TTC549 (cell line): Measurements from ENCODE around the gene OTUB1.

Experiments used
- FAIRE-seq: peaks from 2 replicates; lab custom pipeline; 2012; peaks lifted over from hg19 to GRCh38; lab: Jason Lieb, UNC

OTUB1 gene

GRCh38 chr11:64023712-64024710 is 37.8 kb downstream of the OTUB1 start:
- no peak for FAIRE-seq

- no peak for FAIRE-seq
These were observed 39.0 kb downstream of the OTUB1 start for GRCh38 chr11:64025205-64025604.

GRCh38 chr11:64026575-64027205 is 40.5 kb downstream of the OTUB1 start:
- no peak for FAIRE-seq

GRCh38 chr11:64027651-64028397 is 41.6 kb downstream of the OTUB1 start:
- FAIRE-seq, result no peak

- FAIRE-seq, result no peak
These were observed 42.3 kb downstream of the OTUB1 start for GRCh38 chr11:64028398-64029115.

GRCh38 chr11:64029773-64030172 is 43.5 kb downstream of the OTUB1 start:
- FAIRE-seq, result no peak

- no peak for FAIRE-seq
These were observed 44.8 kb downstream of the OTUB1 start for GRCh38 chr11:64031001-64031400.

GRCh38 chr11:64032050-64032449 is 45.8 kb downstream of the OTUB1 start:
- no peak for FAIRE-seq

GRCh38 chr11:64034411-64034811 is 48.2 kb downstream of the OTUB1 start:
- no peak for FAIRE-seq

- FAIRE-seq, result no peak
These were observed 48.9 kb downstream of the OTUB1 start for GRCh38 chr11:64035081-64035524.

- FAIRE-seq, result no peak
These were observed 49.3 kb downstream of the OTUB1 start, which contains the start of gene FLRT1 for GRCh38 chr11:64035576-64035975. Gene FLRT1, plus strand, starts transcription at chr11:64035931. Its CDS starts 80,337 bp downstream, at chr11:64116268.

- FAIRE-seq, result no peak
These were observed 50.1 kb downstream of the OTUB1 start for GRCh38 chr11:64036087-64037026.

- FAIRE-seq, result no peak
These were observed 50.9 kb downstream of the OTUB1 start for GRCh38 chr11:64037027-64037634.

- no peak for FAIRE-seq
These were observed 52.3 kb downstream of the OTUB1 start for GRCh38 chr11:64038500-64038899.

- no peak for FAIRE-seq
These were observed 52.9 kb downstream of the OTUB1 start for GRCh38 chr11:64039012-64039665.

- no peak for FAIRE-seq
These were observed 54.6 kb downstream of the OTUB1 start for GRCh38 chr11:64040684-64041322.

GRCh38 chr11:64041846-64042245 is 55.6 kb downstream of the OTUB1 start:
- FAIRE-seq, result no peak

- no peak for FAIRE-seq
These were observed 56.1 kb downstream of the OTUB1 start for GRCh38 chr11:64042301-64042700.

- no peak for FAIRE-seq
These were observed 57.3 kb downstream of the OTUB1 start for GRCh38 chr11:64043545-64043944.
